ENCODE results near the gene MAD1L1. TPM values are rescaled to one million over a fixed set of nuclear protein-coding genes. Genes with fewer than 3 reads are reported as not detected.
A peak's percentile ranks its signal among the peaks of the same experiment; 100 is the strongest.

The MAD1L1 gene
- total RNA-seq, 1 experiment from 2014 or later: 43.8 TPM

GRCh38 chr7:2040201-2040892 lies 192.4 kb downstream of the MAD1L1 start:
- POLR2A ChIA-PET: interaction anchor here (1.2 kb wide), 2 partner anchors 32 to 192 kb away, joined by 3 read pairs; partner anchors contain the start of gene MAD1L1

GRCh38 chr7:2038931-2039728 lies 193.6 kb downstream of the MAD1L1 start:
- DNase-seq (ENCODE audit: low spot score): peak; percentile 4

More at GRCh38 chr7:2040201-2040892, 192.4 kb downstream of the MAD1L1 start:
- CTCF ChIA-PET: interaction anchor here (0.7 to 1.1 kb wide), 4 partner anchors 9 to 157 kb away, joined by 3 read pairs; no protein-coding TSS in a partner anchor
- Mint-ChIP-seq H3K4me1 (peaks cover 22% of the 10 kb centered on the region), H3K27ac (peak overlapping the region; percentile 28; the same call in 1 of the 2 replicates), H3K4me3 (no peak overlapping the region), H3K36me3 (peaks cover 18% of the 10 kb centered on the region), H3K27me3 (ENCODE audit: low read depth) (no peaks in the 10 kb centered on the region), H3K9me3 (peaks cover 11% of the 10 kb centered on the region)
- ATAC-seq (no peak), DNase-seq (ENCODE audit: low spot score) (peak; percentile 5)
- no peak for TF ChIP-seq ETV6 (CRISPR knock-in tag; IDR thresholded peaks at IDR 0.05)
- TF ChIP-seq NR3C1 (CRISPR knock-in tag; conservative IDR thresholded peaks at IDR 0.05; ENCODE audit: low read depth): no peak
- TF ChIP-seq ZNF423 (CRISPR knock-in tag; IDR thresholded peaks at IDR 0.05): no peak
- no peak for TF ChIP-seq ZNF121 (CRISPR knock-in tag; IDR thresholded peaks at IDR 0.05)
- TF ChIP-seq MXD4 (CRISPR knock-in tag; IDR thresholded peaks at IDR 0.05; ENCODE audit: borderline replicate concordance): no peak
- TF ChIP-seq MAX (CRISPR knock-in tag; IDR thresholded peaks at IDR 0.05): no peak
- TF ChIP-seq NR2C2 (CRISPR knock-in tag; IDR thresholded peaks at IDR 0.05): no peak
- TF ChIP-seq CREM (CRISPR knock-in tag; IDR thresholded peaks at IDR 0.05): no peak

More at GRCh38 chr7:2038931-2039728, 193.6 kb downstream of the MAD1L1 start:
- ChIA-PET CTCF (no interaction called here), POLR2A (no interaction called here)
- ATAC-seq: no peak
- Mint-ChIP-seq H3K9me3 (peaks cover 11% of the 10 kb centered on the region), H3K4me3 (no peak overlapping the region), H3K27ac (no peak overlapping the region), H3K36me3 (peaks cover 18% of the 10 kb centered on the region), H3K27me3 (ENCODE audit: low read depth) (no peaks in the 10 kb centered on the region), H3K4me1 (peaks cover 22% of the 10 kb centered on the region)
- TF ChIP-seq ZNF532 (CRISPR knock-in tag; IDR thresholded peaks at IDR 0.05; ENCODE audit: borderline replicate concordance) (no peak), ZMAT4 (CRISPR knock-in tag; IDR thresholded peaks at IDR 0.05) (no peak), PREB (CRISPR knock-in tag; IDR thresholded peaks at IDR 0.05; ENCODE audit: borderline replicate concordance) (no peak), E2F4 (CRISPR knock-in tag; IDR thresholded peaks at IDR 0.05; ENCODE audit: borderline replicate concordance, low read depth) (no peak), ZNF396 (CRISPR knock-in tag; IDR thresholded peaks at IDR 0.05; ENCODE audit: borderline replicate concordance) (no peak), STAT6 (CRISPR knock-in tag; conservative IDR thresholded peaks at IDR 0.05; ENCODE audit: low read depth) (no peak), ZNF425 (CRISPR knock-in tag; conservative IDR thresholded peaks at IDR 0.05) (no peak), ZNF219 (CRISPR knock-in tag; IDR thresholded peaks at IDR 0.05; ENCODE audit: borderline replicate concordance) (no peak), ZNF121 (CRISPR knock-in tag; IDR thresholded peaks at IDR 0.05) (no peak)
